K562 (cell line): ENCODE measurements around the gene ASCL3. TPM values are rescaled to one million over a fixed set of nuclear protein-coding genes. Genes with fewer than 3 reads are reported as not detected.

Experiments used
- ATAC-seq: fragments of 200-7000 bp; cut with Tn5 transposase; 3 replicates; pipeline ENCODE4 v1.9.1; 2020; ENCODE audit warnings: moderate library complexity
- BruUV-seq: library from RNA; stranded (reverse); fragments of 400-500 nt; replicated peaks from 2 replicates; lab custom pipeline; 2021; lab: Mats Ljungman, UMichigan
- CTCF ChIA-PET: fragments of 300-600 bp; formaldehyde crosslinking; extraction: SDS; loops from one replicate; lab custom pipeline; 2021; ENCODE audit warnings: low intra/inter-chr PET ratio; lab: Yijun Ruan, JAX
- POLR2A ChIA-PET: fragments of 300-600, 350-650 bp; sonication (Branson Sonifier 250); formaldehyde crosslinking; extraction: SDS; loops from one replicate; lab custom pipeline; 2021; ENCODE audit warnings: antibody characterized with exemption, inconsistent platforms; lab: Yijun Ruan, JAX
- DNase-seq, 4 experiments: peaks; one replicate each; pipeline versions ENCODE4 v3.0.0 to v3.0.0-alpha.2; 2011 to 2018; ENCODE audit warnings: low spot score in 3 of 4, mixed read lengths in 3 of 4; ENCODE audit errors: extremely low read depth in 1 of 4
- FAIRE-seq: peaks from 2 replicates; lab custom pipeline; 2011; peaks lifted over from hg19 to GRCh38; lab: Jason Lieb, UNC
- H2AFZ ChIP-seq: 2 replicates; pipeline ENCODE4 v1.6.0; 2011; ENCODE audit warnings: low read depth, low read length, control low read depth, inconsistent platforms
- H3K27ac ChIP-seq: fragments of 200-600 bp; 3 replicates; pipeline ENCODE4 v1.8.0; 2011; ENCODE audit warnings: low read depth, mild to moderate bottlenecking, control low read depth, inconsistent platforms, low read length, moderate library complexity, mixed read lengths; ENCODE audit errors: extremely low read depth
- H3K27me3 ChIP-seq, 2 experiments: fragments of 300-600 bp in 1 of 2; 2 replicates in 1 of 2; 3 replicates in 1 of 2; pipeline versions ENCODE4 v1.6.0 to v1.8.0; 2011; ENCODE audit warnings: inconsistent platforms in 2 of 2, low read length in 2 of 2, mild to moderate bottlenecking in 1 of 2, mixed read lengths in 1 of 2, moderate library complexity in 1 of 2; ENCODE audit not compliant: control insufficient read depth in 2 of 2, insufficient read depth in 2 of 2
- H3K36me3 ChIP-seq: fragments of 300-600 bp; 3 replicates; pipeline ENCODE4 v1.8.0; 2011; ENCODE audit warnings: mild to moderate bottlenecking, low read length, inconsistent platforms; ENCODE audit not compliant: control insufficient read depth, insufficient read depth
- H3K4me1 ChIP-seq, 2 experiments: fragments of 200-600 bp in 1 of 2; replicated peaks in 1 of 2; 2 replicates in 1 of 2; 3 replicates in 1 of 2; pipeline versions ENCODE4 v1.5.1 to v1.8.0; 2011; ENCODE audit warnings: inconsistent platforms in 2 of 2, low read length in 2 of 2, mild to moderate bottlenecking in 1 of 2, mixed read lengths in 1 of 2, moderate library complexity in 1 of 2; ENCODE audit not compliant: control insufficient read depth in 2 of 2, insufficient read depth in 2 of 2
- H3K4me2 ChIP-seq: 2 replicates; pipeline ENCODE4 v1.6.1; 2011; ENCODE audit warnings: low read length, control low read depth, inconsistent platforms, mixed read lengths; ENCODE audit not compliant: insufficient read depth
- H3K4me3 ChIP-seq: fragments of 200-600 bp; sonication (generic), shearing (Covaris generic); 2 replicates; pipeline ENCODE4 v1.5.1; 2016; ENCODE audit warnings: control low read depth, inconsistent platforms
- H3K79me2 ChIP-seq: fragments of 200-600 bp; 3 replicates; pipeline ENCODE4 v1.8.0; 2011; ENCODE audit warnings: low read length, inconsistent platforms; ENCODE audit not compliant: control insufficient read depth, insufficient read depth
- H3K9ac ChIP-seq, 2 experiments: 2 replicates each; pipeline versions ENCODE4 v1.6.0 to v1.6.1; 2011; ENCODE audit warnings: low read depth in 2 of 2, low read length in 2 of 2, control low read depth in 1 of 2, inconsistent platforms in 1 of 2, mild to moderate bottlenecking in 1 of 2, mixed read lengths in 1 of 2; ENCODE audit not compliant: insufficient read depth in 1 of 2
- H3K9me1 ChIP-seq: one replicate; pipeline ENCODE4 v1.6.0; 2011; ENCODE audit warnings: inconsistent platforms, mild to moderate bottlenecking, low read length, moderate library complexity; ENCODE audit not compliant: control insufficient read depth, insufficient read depth
- H3K9me3 ChIP-seq: replicated peaks from 2 replicates; pipeline ENCODE4 v1.5.1; 2011; ENCODE audit warnings: low read depth, low read length, inconsistent platforms; ENCODE audit not compliant: control insufficient read depth, insufficient read depth
- H4K20me1 ChIP-seq: replicated peaks from 2 replicates; pipeline ENCODE4 v1.6.1; 2011; ENCODE audit warnings: low read length, inconsistent platforms, mixed read lengths; ENCODE audit not compliant: control insufficient read depth, insufficient read depth
- CBFA2T2 ChIP-seq: fragments of 450-650 bp; conservative IDR thresholded peaks from 2 replicates; pipeline ENCODE4 v1.6.1; 2017; ENCODE audit warnings: mild to moderate bottlenecking
- CC2D1A ChIP-seq: fragments of 450-650 bp; IDR thresholded peaks from 2 replicates; pipeline ENCODE4 v1.6.1; 2017; ENCODE audit warnings: mild to moderate bottlenecking
- CEBPG ChIP-seq, 3 experiments: fragments of 200-800 bp in 1 of 3; sonication (Bioruptor generic) in 1 of 3; sonication (generic) in 1 of 3; formaldehyde crosslinking in 1 of 3; IDR thresholded peaks in 2 of 3; conservative IDR thresholded peaks in 1 of 3; 2 replicates each; pipeline versions ENCODE4 v1.6.1 to v1.8.0; 2016 to 2022; ENCODE audit warnings: missing compliant biosample characterization in 2 of 3, missing genetic modification characterization in 2 of 3, mild to moderate bottlenecking in 1 of 3, missing genetic modification reagents in 1 of 3
- CSDE1 ChIP-seq, 2 experiments: fragments of 450-650 bp; IDR thresholded peaks; 2 replicates each; pipeline ENCODE4 v1.6.1; 2016; ENCODE audit warnings: mild to moderate bottlenecking in 1 of 2
- ID3 ChIP-seq, 2 experiments: fragments of 250-450 bp in 1 of 2; fragments of 450-650 bp in 1 of 2; sonication (Bioruptor Pico) in 1 of 2; IDR thresholded peaks; 2 replicates each; pipeline versions ENCODE4 v1.6.1 to v1.8.0; 2016 to 2021; ENCODE audit warnings: mild to moderate bottlenecking in 2 of 2, moderate library complexity in 2 of 2, missing compliant biosample characterization in 1 of 2, missing genetic modification characterization in 1 of 2
- MAZ ChIP-seq, 2 experiments: fragments of 450-650 bp in 1 of 2; sonication (generic) in 1 of 2; formaldehyde crosslinking; IDR thresholded peaks in 1 of 2; conservative IDR thresholded peaks in 1 of 2; 2 replicates each; pipeline versions ENCODE4 v1.4.0 to v1.5.0; 2020; ENCODE audit warnings: mild to moderate bottlenecking in 1 of 2, missing genetic modification reagents in 1 of 2
- NCOR1 ChIP-seq: fragments of 450-650 bp; IDR thresholded peaks from 2 replicates; pipeline ENCODE4 v1.6.1; 2016; ENCODE audit warnings: mild to moderate bottlenecking, moderate library complexity
- PHTF2 ChIP-seq: fragments of 250-450 bp; sonication (Bioruptor Pico); IDR thresholded peaks from 2 replicates; pipeline ENCODE4 v1.5.0; 2021; ENCODE audit warnings: mild to moderate bottlenecking
- SMARCC2 ChIP-seq: fragments of 450-650 bp; IDR thresholded peaks from 2 replicates; pipeline ENCODE4 v1.6.1; 2017; ENCODE audit warnings: antibody characterized with exemption, moderate library complexity, mild to moderate bottlenecking, low read depth
- SRSF7 ChIP-seq: fragments of 200-400 bp; formaldehyde crosslinking; optimal IDR thresholded peaks from 2 replicates; pipeline ENCODE3; 2017; ENCODE audit warnings: mild to moderate bottlenecking, low read depth, low read length
- ZNF165 ChIP-seq: fragments of 250-450 bp; sonication (Bioruptor Pico); IDR thresholded peaks from 2 replicates; pipeline ENCODE4 v1.4.0; 2020; ENCODE audit warnings: borderline replicate concordance
- ZNF384 ChIP-seq: IDR thresholded peaks from 2 replicates; pipeline ENCODE4 v1.6.1; 2012; ENCODE audit warnings: low read depth, low read length, improper control_type of control experiment
- WGBS: fragments of 100-300 bp; shearing (Covaris generic); methylation state at CpG from one replicate; pipeline ENCODE4 v1.1.6; 2016; ENCODE audit warnings: low coverage, mixed read lengths; ENCODE audit not compliant: insufficient coverage; ENCODE audit errors: missing lambda C conversion rate; 5-methylcytosine and 5-hydroxymethylcytosine counted together
- in situ Hi-C: fragments of 300-500 bp; cut with MboI; formaldehyde crosslinking; loops from 4 replicates; pipeline ENCODE4 v1.15.0; 2018; ENCODE audit warnings: inconsistent platforms, mixed read lengths
- intact Hi-C: fragments of 100-400 bp; cut with micrococcal nuclease; formaldehyde crosslinking; loops from 2 replicates; pipeline ENCODE4 v1.14.2; 2022
- polyA plus RNA-seq, 8 experiments: library from polyadenylated mRNA; depleted of rRNA in 4 of 8; stranded (reverse) in 5 of 8; unstranded in 3 of 8; fragments of >200 nt; fragmentation: Nextera tagmentation in 2 of 8; fragmentation: Illumina TruSeq in 1 of 8; extraction: Ambion mirVana in 2 of 8; extraction: Trizol in 1 of 8; gene quantifications; 2 replicates each; pipeline versions ENCODE4 v1.2.1 to v1.2.3, GENCODE V29; 2011 to 2014; ENCODE audit warnings: inconsistent platforms in 1 of 8, missing spikeins in 1 of 8
- total RNA-seq, 7 experiments: library from RNA; depleted of rRNA in 6 of 7; stranded (reverse); fragments of >200 nt in 6 of 7; fragmentation: Illumina TruSeq in 2 of 7; extraction: Trizol in 2 of 7; gene quantifications; 2 replicates each; pipeline versions ENCODE4 v1.2.1 to v1.2.3, GENCODE V29; 2011 to 2021; ENCODE audit warnings: low replicate concordance in 1 of 7
- TF ChIP-seq, protein P1 (sequence below): fragments of 250-450 bp; sonication (Bioruptor Pico); IDR thresholded peaks from 2 replicates; pipeline ENCODE4 v1.4.0; 2020

The ASCL3 gene
- total and polyA plus RNA-seq, 9 of the 15 experiments (the other 6 are each of a cell fraction or from before 2014, with no cell fraction given), result not detected

- TF ChIP-seq ZNF384, result no peak
- TF ChIP-seq CC2D1A, result no peak
- peak; percentile 81 for TF ChIP-seq CBFA2T2
- TF ChIP-seq SMARCC2, result no peak
- peak; percentile 72 for TF ChIP-seq NCOR1
Observed at GRCh38 chr11:8971924-8972316, 29.1 kb upstream of the ASCL3 start (continued).

GRCh38 chr11:8971196-8971923, 28.5 kb upstream of the ASCL3 start:
- DNase-seq (no peak), ATAC-seq (no peak), FAIRE-seq (no peak)
- H3K4me2 ChIP-seq, result no peak overlapping the region; the same call in 1 of the 2 replicates
- H3K9me1 ChIP-seq, result no peaks in the 10 kb centered on the region
- no peaks in the 10 kb centered on the region for H3K9me3 ChIP-seq
- H3K27me3 ChIP-seq, result no peaks in the 10 kb centered on the region
- 50% methylated on average over 2 of the region's 2 CpGs for WGBS
- POLR2A ChIA-PET, result interaction anchor here (1.2 kb wide), 1 partner anchor 11 kb away, joined by 3 read pairs; no protein-coding TSS in a partner anchor
- H3K4me3 ChIP-seq, result no peak overlapping the region
- no peak overlapping the region for H3K9ac ChIP-seq
- CTCF ChIA-PET, result no interaction called here
- no peak overlapping the region for H3K27ac ChIP-seq
- TF ChIP-seq ID3 (CRISPR knock-in tag; IDR thresholded peaks at IDR 0.05) (no peak), ID3 (tag; IDR thresholded peaks at IDR 0.05) (no peak), ZNF165 (CRISPR knock-in tag) (no peak), PHTF2 (CRISPR knock-in tag) (no peak), SRSF7 (no peak), CSDE1 (IDR thresholded peaks at IDR 0.05) (no peak), MAZ (CRISPR knock-in tag; conservative IDR thresholded peaks at IDR 0.05 in 1 of 2, IDR thresholded peaks at IDR 0.05 in 1 of 2) (no peak), CEBPG (CRISPR knock-in tag; IDR thresholded peaks at IDR 0.05) (no peak), CEBPG (tag; conservative IDR thresholded peaks at IDR 0.05 in 1 of 2, IDR thresholded peaks at IDR 0.05 in 1 of 2) (0 out of 4 replicates have a peak, but pooled peaks of 1 of the 2 experiments have one; percentile 29)
- TF ChIP-seq, protein P1, sequence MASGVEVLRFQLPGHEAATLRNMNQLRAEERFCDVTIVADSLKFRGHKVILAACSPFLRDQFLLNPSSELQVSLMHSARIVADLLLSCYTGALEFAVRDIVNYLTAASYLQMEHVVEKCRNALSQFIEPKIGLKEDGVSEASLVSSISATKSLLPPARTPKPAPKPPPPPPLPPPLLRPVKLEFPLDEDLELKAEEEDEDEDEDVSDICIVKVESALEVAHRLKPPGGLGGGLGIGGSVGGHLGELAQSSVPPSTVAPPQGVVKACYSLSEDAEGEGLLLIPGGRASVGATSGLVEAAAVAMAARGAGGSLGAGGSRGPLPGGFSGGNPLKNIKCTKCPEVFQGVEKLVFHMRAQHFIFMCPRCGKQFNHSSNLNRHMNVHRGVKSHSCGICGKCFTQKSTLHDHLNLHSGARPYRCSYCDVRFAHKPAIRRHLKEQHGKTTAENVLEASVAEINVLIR (CRISPR knock-in tag), result no peak
- H3K4me1 ChIP-seq, result peaks cover 0 to 10% of the 10 kb centered on the region in 2 experiments; a peak in 3 of 5 replicates
- no peaks in the 10 kb centered on the region for H4K20me1 ChIP-seq
- intact Hi-C loops, result no loop called here
- H3K79me2 ChIP-seq, result no peaks in the 10 kb centered on the region
- in situ Hi-C loops, result no loop called here
- H3K36me3 ChIP-seq, result no peaks in the 10 kb centered on the region
- no peak overlapping the region for H2AFZ ChIP-seq
- BruUV-seq, result no TSS peak
